ENCODE data around the gene ADAT2. TPM values are rescaled to one million over a fixed set of nuclear protein-coding genes. Genes with fewer than 3 reads are reported as not detected.

Gene ADAT2
- total and polyA plus RNA-seq, 2 donors (not counting 3 experiments of a cell fraction or from before 2014, with no cell fraction given), result 5.4 to 9.8 TPM

GRCh38 chr6:143427109-143427817 is 23.2 kb downstream of the ADAT2 start:
- Histone ChIP-seq H3K9me1 (replicated peaks; ENCODE audit: control insufficient read depth, extremely low read depth, insufficient read depth, low read length) (no peaks in the 10 kb centered on the region), H3K9ac (replicated peaks; ENCODE audit: extremely low read depth, insufficient read depth, low read length) (no peak overlapping the region), H3K79me2 (ENCODE audit: control insufficient read depth, insufficient read depth, low read length) (no peaks in the 10 kb centered on the region), H3K27ac (ENCODE audit: insufficient read depth, low read depth, low read length) (no peak overlapping the region), H3K4me3 (replicated peaks in 1 of 3; ENCODE audit: insufficient read depth in 1 of 3, low read depth in 1 of 3, low read length in 3 of 3) (no peak overlapping the region), H2AFZ (ENCODE audit: low read depth, low read length) (no peak overlapping the region), H3K36me3 (ENCODE audit: control insufficient read depth in 2 of 2, extremely low read depth in 1 of 2, insufficient read depth in 2 of 2, low read length in 2 of 2) (peaks cover 0 to 3% of the 10 kb centered on the region in 2 experiments), H3K27me3 (ENCODE audit: control insufficient read depth in 2 of 2, insufficient read depth in 2 of 2, low read length in 2 of 2) (no peaks in the 10 kb centered on the region), H3K4me2 (ENCODE audit: insufficient read depth, low read length) (no peak overlapping the region), H3K4me1 (ENCODE audit: control insufficient read depth, extremely low read depth, insufficient read depth, low read length) (no peaks in the 10 kb centered on the region), H4K20me1 (replicated peaks; ENCODE audit: control insufficient read depth, extremely low read depth, insufficient read depth, low read length) (no peaks in the 10 kb centered on the region), H3K9me3 (replicated peaks; ENCODE audit: control insufficient read depth, insufficient read depth, low read length) (no peaks in the 10 kb centered on the region)
- DNase-seq (ENCODE audit: low read depth, low spot score) (peak; percentile 66), FAIRE-seq (peak; percentile 72)
- dilution Hi-C loops (cut with MboI; ENCODE audit: extremely low pct_ligation_motif_present, low sequenced_read_pairs) (no loop called here), intact Hi-C loops (cut with micrococcal nuclease) (loop anchor here (1.0 to 10.0 kb wide), 7 partner anchors 194 to 953 kb away; partner anchors contain the start of gene AIG1)
- POLR2A ChIA-PET, result interaction anchor here (0.8 kb wide), 1 partner anchor 834 kb away, joined by 3 read pairs; no protein-coding TSS in a partner anchor
- TF ChIP-seq EZH2 (IDR thresholded peaks at IDR 0.05; ENCODE audit: borderline replicate concordance, low read depth, low read length, severe bottlenecking), result no peak
- peak; percentile 93 to 96 for TF ChIP-seq CTCF (IDR thresholded peaks at IDR 0.05; ENCODE audit: extremely low read depth in 1 of 2, insufficient read depth in 1 of 2, low read depth in 1 of 2, low read length in 2 of 2)
- no peak for TF ChIP-seq JUN (IDR thresholded peaks at IDR 0.05; ENCODE audit: borderline replicate concordance, insufficient read depth, insufficient read length, low read depth)
- BruUV-seq (replicated peaks), result no TSS peak
- CTCF ChIA-PET, result interaction anchor here (0.6 to 5.4 kb wide), 46 partner anchors 8 to 954 kb away, joined by 3 to 105 read pairs (median 4); partner anchors contain the start of genes ADAT2, HIVEP2 and PEX3

GRCh38 chr6:143426026-143426425 is 24.5 kb downstream of the ADAT2 start:
- H3K27ac ChIP-seq (ENCODE audit: insufficient read depth, low read depth, low read length), result no peak overlapping the region
- dilution Hi-C loops (cut with MboI; ENCODE audit: extremely low pct_ligation_motif_present, low sequenced_read_pairs) (no loop called here), intact Hi-C loops (cut with micrococcal nuclease) (loop anchor here (10.0 kb wide), 1 partner anchor 361 kb away; the partner anchor contains the start of gene AIG1)
- DNase-seq (ENCODE audit: low read depth, low spot score) (no peak), FAIRE-seq (no peak)
- no peaks in the 10 kb centered on the region for H3K79me2 ChIP-seq (ENCODE audit: control insufficient read depth, insufficient read depth, low read length)
- H3K4me3 ChIP-seq (replicated peaks in 1 of 3; ENCODE audit: insufficient read depth in 1 of 3, low read depth in 1 of 3, low read length in 3 of 3), result no peak overlapping the region
- H3K27me3 ChIP-seq (ENCODE audit: control insufficient read depth in 2 of 2, insufficient read depth in 2 of 2, low read length in 2 of 2), result no peaks in the 10 kb centered on the region
- no peak overlapping the region for H2AFZ ChIP-seq (ENCODE audit: low read depth, low read length)
- H3K9me1 ChIP-seq (replicated peaks; ENCODE audit: control insufficient read depth, extremely low read depth, insufficient read depth, low read length), result no peaks in the 10 kb centered on the region
- POLR2A ChIA-PET, result no interaction called here
- BruUV-seq (replicated peaks), result no TSS peak
- CTCF ChIA-PET, result interaction anchor here (0.8 to 5.4 kb wide), 18 partner anchors 9 to 951 kb away, joined by 3 to 105 read pairs (median 6); partner anchors contain the start of gene HIVEP2
- no peaks in the 10 kb centered on the region for H3K36me3 ChIP-seq (ENCODE audit: control insufficient read depth in 2 of 2, extremely low read depth in 1 of 2, insufficient read depth in 2 of 2, low read length in 2 of 2)
- no peaks in the 10 kb centered on the region for H3K9me3 ChIP-seq (replicated peaks; ENCODE audit: control insufficient read depth, insufficient read depth, low read length)
- no peak for TF ChIP-seq GATA2 (IDR thresholded peaks at IDR 0.05; ENCODE audit: insufficient read depth, insufficient read length, low read depth, low read length)
- no peak for TF ChIP-seq JUN (IDR thresholded peaks at IDR 0.05; ENCODE audit: borderline replicate concordance, insufficient read depth, insufficient read length, low read depth)
- no peak for TF ChIP-seq POLR2AphosphoS5 (IDR thresholded peaks at IDR 0.05; ENCODE audit: insufficient read depth, low read depth, low read length)
- no peak overlapping the region for H3K9ac ChIP-seq (replicated peaks; ENCODE audit: extremely low read depth, insufficient read depth, low read length)
- no peak overlapping the region for H3K4me2 ChIP-seq (ENCODE audit: insufficient read depth, low read length)
- no peaks in the 10 kb centered on the region for H4K20me1 ChIP-seq (replicated peaks; ENCODE audit: control insufficient read depth, extremely low read depth, insufficient read depth, low read length)
- H3K4me1 ChIP-seq (ENCODE audit: control insufficient read depth, extremely low read depth, insufficient read depth, low read length), result no peaks in the 10 kb centered on the region
